Activated T-helper 1 cell treated with Interleukin-2 at 50 U/mL for 16 hours (primary cell): Measurements from ENCODE around the gene SPRYD4.

ENCODE experiments used
- DNase-seq: peaks from one replicate; pipeline ENCODE4 v3.0.0-alpha.2; 2020; ENCODE audit warnings: low read depth

The SPRYD4 gene

GRCh38 chr12:56521590-56522371, 53.4 kb downstream of the SPRYD4 start, which contains the start of gene RBMS2:
Gene RBMS2 (plus strand): TSS chr12:56521820. CDS start chr12:56522024, 204 bp downstream.
- DNase-seq: peak; percentile 13

DNA sequence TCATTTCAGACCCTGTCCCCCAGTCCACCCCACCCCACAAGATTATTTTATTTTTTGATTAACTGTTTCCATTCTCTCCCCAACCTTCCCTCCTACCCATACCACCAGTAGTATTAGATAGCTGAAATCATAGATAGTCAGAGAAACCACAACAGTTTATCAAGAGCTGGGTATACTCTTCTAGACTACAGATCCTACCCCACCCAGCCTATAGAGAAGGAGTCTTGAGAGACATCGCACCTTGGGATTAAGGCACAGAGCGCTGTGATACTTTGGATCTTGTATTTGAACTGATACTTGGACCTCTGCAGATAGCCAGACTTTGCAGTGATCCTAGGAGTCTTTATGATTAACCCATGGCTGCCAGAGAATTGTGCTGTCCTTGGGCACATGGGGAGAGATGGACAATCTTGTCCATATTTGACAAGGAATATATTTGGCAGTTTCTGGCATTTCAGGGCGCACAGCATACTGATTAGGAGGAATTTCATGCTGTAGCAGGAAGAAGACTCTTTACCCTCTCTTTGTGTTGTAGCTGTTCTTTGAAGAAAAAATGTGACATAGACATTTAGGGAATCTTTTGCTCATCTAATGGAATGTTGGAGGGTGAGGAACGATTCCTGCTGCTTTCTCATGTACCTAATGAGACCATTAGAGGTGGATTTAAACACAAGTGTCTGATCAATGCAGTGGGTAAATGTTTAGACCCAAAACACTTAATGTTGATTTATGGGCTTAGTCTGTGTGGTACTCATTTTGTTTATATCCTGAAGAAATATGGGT, 54.2 kb downstream of the SPRYD4 start:
- DNase-seq: no peak

DNA sequence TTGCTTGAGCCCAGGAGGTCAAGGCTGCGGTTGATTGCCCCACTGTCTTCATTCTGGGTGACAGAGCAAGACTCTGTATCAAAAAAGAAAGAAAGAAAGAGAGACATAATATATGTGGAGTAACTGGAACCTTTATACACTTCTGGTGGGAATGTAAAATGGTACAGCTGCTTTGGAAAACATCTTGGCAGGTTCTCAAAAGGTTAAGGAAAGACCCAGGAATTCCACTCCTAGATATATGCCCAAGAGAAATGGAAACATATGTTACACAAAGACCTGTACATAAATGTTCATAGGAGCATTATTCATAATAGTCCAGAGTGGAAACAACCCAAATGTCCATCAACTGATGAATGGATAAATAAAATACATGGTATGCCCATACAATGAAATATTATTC, 60.5 kb downstream of the SPRYD4 start:
- DNase-seq: no peak
